Neural cell (in vitro differentiated cells): ENCODE measurements around the gene GOLM1.

ENCODE experiments used
- CTCF ChIP-seq: fragments of 450-650 bp; IDR thresholded peaks from 2 replicates; pipeline ENCODE4 v1.5.1; 2014; ENCODE audit warnings: antibody characterized with exemption, mild to moderate bottlenecking, moderate library complexity; ENCODE audit not compliant: poor library complexity, severe bottlenecking
- EP300 ChIP-seq: fragments of 450-650 bp; conservative IDR thresholded peaks from 2 replicates; pipeline ENCODE4 v1.6.1; 2014; ENCODE audit warnings: antibody characterized with exemption, mild to moderate bottlenecking, moderate library complexity; ENCODE audit not compliant: poor library complexity, severe bottlenecking
- EZH2 ChIP-seq: fragments of 200-600, 300-800 bp; shearing (Covaris generic), sonication (generic); IDR thresholded peaks from 2 replicates; pipeline ENCODE4 v1.6.1; 2014; ENCODE audit warnings: antibody characterized with exemption, low read length, borderline replicate concordance, mild to moderate bottlenecking; ENCODE audit not compliant: insufficient read depth, poor library complexity, severe bottlenecking
- MXI1 ChIP-seq: fragments of 450-650 bp; conservative IDR thresholded peaks from 2 replicates; pipeline ENCODE4 v1.6.1; 2014; ENCODE audit warnings: antibody characterized with exemption, mild to moderate bottlenecking; ENCODE audit not compliant: poor library complexity, severe bottlenecking
- POLR2AphosphoS5 ChIP-seq: IDR thresholded peaks from 2 replicates; pipeline ENCODE4 v1.6.1; 2012
- RAD21 ChIP-seq: fragments of 450-650 bp; conservative IDR thresholded peaks from 2 replicates; pipeline ENCODE4 v1.6.1; 2014; ENCODE audit warnings: antibody characterized with exemption, mild to moderate bottlenecking, moderate library complexity
- REST ChIP-seq: IDR thresholded peaks from 2 replicates; pipeline ENCODE4 v1.6.1; 2012; ENCODE audit warnings: borderline replicate concordance
- SMC3 ChIP-seq: fragments of 450-650 bp; conservative IDR thresholded peaks from 2 replicates; pipeline ENCODE4 v1.6.1; 2014; ENCODE audit warnings: antibody characterized with exemption, mild to moderate bottlenecking, moderate library complexity; ENCODE audit not compliant: poor library complexity
- TAF1 ChIP-seq: IDR thresholded peaks from 2 replicates; pipeline ENCODE4 v1.6.1; 2012; ENCODE audit warnings: low read depth

- TF ChIP-seq POLR2AphosphoS5 (no peak), CTCF (no peak), TAF1 (no peak), REST (no peak), EP300 (no peak), SMC3 (no peak), MXI1 (no peak), RAD21 (no peak), EZH2 (no peak)
These were observed 46.5 kb downstream of the GOLM1 start for GRCh38 chr9:86052556-86053468.
